ENCODE measurements around the gene KLHL29. TPM values are rescaled to one million over a fixed set of nuclear protein-coding genes. Genes with fewer than 3 reads are reported as not detected.
A peak's percentile ranks its signal among the peaks of the same experiment; 100 is the strongest.

The KLHL29 gene
- total RNA-seq, 2 donors from 2014 or later, result 2.9 to 4.6 TPM

GRCh38 chr2:23681356-23682140 lies 296.6 kb downstream of the KLHL29 start:
- no peak for ATAC-seq
- DNase-seq, result no peak
- intact Hi-C loops (cut with DNase I, micrococcal nuclease), result no loop called here

DNA sequence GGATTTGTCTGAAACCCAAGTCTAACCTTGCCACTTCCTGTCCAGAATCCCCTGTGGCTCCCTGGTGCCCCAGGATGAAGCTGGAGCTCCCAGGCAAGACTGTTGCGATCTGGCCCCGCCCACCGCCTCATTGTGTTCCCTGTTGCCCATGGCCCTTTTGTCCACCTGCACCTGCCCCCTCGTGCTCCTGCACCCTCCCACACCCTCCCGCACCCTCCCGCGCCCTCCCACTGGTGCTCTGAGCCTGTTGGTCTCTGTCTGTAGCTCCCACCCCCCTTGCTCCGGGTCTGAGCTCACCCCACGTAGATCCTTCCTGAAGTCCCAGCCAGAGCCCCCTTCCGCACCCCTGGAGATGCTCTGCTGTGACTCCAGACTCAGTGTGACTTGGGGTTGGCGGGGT lies 297.5 kb downstream of the KLHL29 start:
- intact Hi-C loops (cut with DNase I, micrococcal nuclease), result no loop called here
- ATAC-seq (no peak), DNase-seq (no peak)

DNA sequence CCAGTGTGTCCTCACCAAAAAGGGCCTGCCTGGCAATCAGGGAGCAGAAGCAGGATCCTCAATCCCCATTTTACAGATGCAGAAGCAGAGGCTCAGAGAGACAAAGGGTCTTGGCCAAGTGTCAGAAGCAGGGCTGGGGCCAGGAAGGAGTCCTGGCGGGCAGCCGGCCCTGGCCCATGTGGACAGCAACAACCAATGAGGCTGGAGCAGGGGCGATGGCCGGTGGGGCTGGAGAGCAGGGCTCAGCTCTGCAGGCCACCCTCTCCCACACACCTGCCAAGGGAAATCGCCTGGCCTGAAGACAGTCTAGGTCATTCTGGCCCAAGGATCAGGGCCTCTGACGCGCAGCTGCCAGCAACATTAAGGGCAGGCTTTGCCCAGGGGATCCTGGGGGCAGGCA lies 298.0 kb downstream of the KLHL29 start:
- DNase-seq, result no peak
- intact Hi-C loops (cut with DNase I, micrococcal nuclease), result no loop called here
- ATAC-seq, result no peak

- ATAC-seq (no peak), DNase-seq (no peak)
- intact Hi-C loops (cut with DNase I, micrococcal nuclease), result no loop called here
Measured at GRCh38 chr2:23684395-23685176, 299.6 kb downstream of the KLHL29 start.

DNA sequence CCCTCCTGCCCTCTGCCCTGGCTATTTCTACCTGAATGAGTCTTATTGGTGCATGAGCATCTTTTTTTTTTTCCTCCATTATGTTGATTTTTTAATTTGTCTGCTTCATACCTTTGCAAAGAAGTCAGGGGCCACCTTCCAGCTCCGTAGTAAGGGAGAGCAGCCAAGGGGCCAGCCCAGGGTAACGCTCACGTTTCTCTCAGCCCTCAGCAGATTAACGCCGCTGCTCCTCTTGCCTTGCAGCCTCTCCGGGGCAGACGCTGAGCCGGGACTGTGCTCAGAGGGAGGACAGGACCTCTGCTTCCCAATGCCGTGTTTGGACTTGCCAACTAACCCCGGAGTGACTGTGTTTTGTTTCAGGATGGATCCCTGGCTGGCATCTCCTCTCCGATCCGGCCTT lies 300.2 kb downstream of the KLHL29 start:
- ATAC-seq, result no peak
- no peak for DNase-seq
- intact Hi-C loops (cut with DNase I, micrococcal nuclease), result no loop called here

DNA sequence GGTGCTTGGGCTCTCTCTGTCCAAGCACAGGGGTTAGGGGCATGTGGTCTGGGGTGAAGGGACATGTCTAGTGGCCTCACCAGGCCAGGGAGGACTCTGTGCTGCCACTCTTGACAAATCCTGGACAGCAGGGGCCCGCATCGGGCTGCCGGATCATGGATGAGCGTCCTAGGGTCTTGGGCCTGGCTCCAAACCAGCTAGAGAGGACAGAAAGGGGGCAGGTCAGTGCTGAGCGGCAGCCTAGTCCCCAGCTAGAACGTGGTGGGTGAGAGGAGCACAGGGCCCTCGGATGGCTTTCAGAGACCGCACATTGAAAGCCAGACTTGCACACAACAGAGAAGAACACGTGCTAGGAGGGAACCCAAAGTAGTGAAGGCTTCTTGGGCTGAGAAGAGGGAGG lies 300.7 kb downstream of the KLHL29 start:
- intact Hi-C loops (cut with DNase I, micrococcal nuclease), result no loop called here
- DNase-seq (no peak), ATAC-seq (no peak)

DNA sequence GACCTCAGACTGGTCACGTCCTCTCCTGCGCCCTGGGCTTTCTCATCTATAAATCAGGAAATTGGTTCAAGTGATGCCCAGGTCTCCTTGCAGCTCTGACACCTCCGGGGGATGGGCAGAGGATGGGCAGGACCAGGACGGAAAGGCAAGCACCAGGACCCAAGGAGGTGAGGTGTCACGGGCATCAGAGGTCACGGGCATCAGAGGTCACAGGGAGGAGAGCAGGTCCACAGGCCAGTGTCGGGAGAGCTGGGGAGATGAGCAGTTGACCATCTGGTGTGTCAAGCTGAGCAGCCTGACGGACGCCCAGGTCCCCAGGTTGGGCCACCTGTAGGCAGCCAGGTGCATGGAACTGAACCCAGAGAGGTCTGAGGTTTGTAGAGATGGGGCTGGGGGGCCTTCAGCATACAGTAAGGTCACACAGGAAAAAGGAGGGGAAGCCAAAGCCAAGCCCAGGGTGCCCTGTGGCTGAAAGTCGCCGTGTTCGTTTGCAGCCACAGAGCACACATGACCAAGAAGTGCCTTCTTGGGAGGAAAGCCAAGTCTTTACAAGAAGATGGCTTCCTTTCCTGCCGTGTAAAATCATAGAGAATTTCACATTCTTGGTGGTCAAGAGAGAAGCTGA lies 301.5 kb downstream of the KLHL29 start:
- ATAC-seq (no peak), DNase-seq (no peak)
- intact Hi-C loops (cut with DNase I, micrococcal nuclease), result no loop called here

GRCh38 chr2:23687214-23687613 lies 302.2 kb downstream of the KLHL29 start:
- DNase-seq, result no peak
- no peak for ATAC-seq
- intact Hi-C loops (cut with DNase I, micrococcal nuclease), result no loop called here

GRCh38 chr2:23687713-23688112 lies 302.7 kb downstream of the KLHL29 start:
- ATAC-seq, result no peak
- DNase-seq, result no peak
- intact Hi-C loops (cut with DNase I, micrococcal nuclease), result no loop called here

GRCh38 chr2:23688486-23689130 lies 303.6 kb downstream of the KLHL29 start:
- intact Hi-C loops (cut with DNase I, micrococcal nuclease), result no loop called here

GRCh38 chr2:23689131-23689700 lies 304.2 kb downstream of the KLHL29 start:
- intact Hi-C loops (cut with DNase I, micrococcal nuclease), result no loop called here
- ATAC-seq (no peak), DNase-seq (no peak)

More at GRCh38 chr2:23688486-23689130, 303.6 kb downstream of the KLHL29 start:
- DNase-seq (no peak), ATAC-seq (no peak)

DNA sequence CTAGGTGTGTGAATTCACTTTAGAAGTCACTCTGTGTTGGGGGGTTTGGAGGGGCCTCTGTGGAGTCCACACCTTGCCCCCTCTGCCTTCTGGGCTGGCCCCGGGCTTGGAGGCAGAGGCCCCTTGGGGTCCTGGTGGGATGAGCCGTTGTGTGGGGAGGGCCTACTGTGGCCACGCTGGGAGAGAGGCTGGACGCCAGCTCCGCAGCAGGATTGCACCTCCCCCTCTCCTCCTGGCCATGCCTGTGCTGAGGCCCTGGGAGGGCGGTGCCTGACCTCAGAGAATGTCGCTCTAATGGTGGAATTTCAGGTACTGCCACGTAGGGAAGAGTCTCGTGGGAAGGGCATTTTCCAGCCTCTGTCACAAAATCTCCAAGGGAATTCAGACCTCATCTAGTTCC lies 304.9 kb downstream of the KLHL29 start:
- intact Hi-C loops (cut with DNase I, micrococcal nuclease), result no loop called here
- ATAC-seq, result no peak
- DNase-seq, result no peak

- intact Hi-C loops (cut with DNase I, micrococcal nuclease), result no loop called here
- no peak for ATAC-seq
- no peak for DNase-seq
Measured at GRCh38 chr2:23690421-23691105, 305.6 kb downstream of the KLHL29 start.

- ATAC-seq (no peak), DNase-seq (no peak)
- intact Hi-C loops (cut with DNase I, micrococcal nuclease), result no loop called here
Measured at GRCh38 chr2:23691106-23691470, 306.1 kb downstream of the KLHL29 start.

GRCh38 chr2:23691565-23691964 lies 306.6 kb downstream of the KLHL29 start:
- intact Hi-C loops (cut with DNase I, micrococcal nuclease), result no loop called here
- DNase-seq (no peak), ATAC-seq (no peak)

DNA sequence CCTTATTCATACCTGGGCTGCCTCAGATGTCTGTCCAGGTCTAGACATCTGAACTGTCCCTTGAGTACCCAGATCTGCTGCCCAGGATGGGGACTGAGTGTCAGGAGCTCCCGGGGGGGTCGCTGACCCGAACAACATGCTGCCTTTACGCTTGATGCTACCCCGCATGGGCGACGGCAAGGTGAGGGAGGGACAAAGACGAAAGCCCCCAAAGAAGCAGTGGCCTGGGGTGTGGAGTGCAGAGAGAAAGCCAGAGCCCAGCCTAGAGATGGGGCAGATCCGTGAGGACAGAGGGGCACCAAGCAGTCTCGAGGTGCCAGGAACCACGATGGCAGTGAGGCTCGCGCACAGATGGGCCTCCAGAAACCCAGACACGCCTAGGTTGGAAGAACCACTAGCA lies 307.3 kb downstream of the KLHL29 start:
- intact Hi-C loops (cut with DNase I, micrococcal nuclease), result no loop called here
- no peak for ATAC-seq
- DNase-seq, result no peak

GRCh38 chr2:23692851-23693605 lies 308.0 kb downstream of the KLHL29 start:
- ATAC-seq (no peak), DNase-seq (no peak)

GRCh38 chr2:23693606-23693951 lies 308.6 kb downstream of the KLHL29 start:
- intact Hi-C loops (cut with DNase I, micrococcal nuclease), result no loop called here
- peak in 1 of 2 donors; percentile 2 for DNase-seq
- no peak for ATAC-seq

More at GRCh38 chr2:23692851-23693605, 308.0 kb downstream of the KLHL29 start:
- intact Hi-C loops (cut with DNase I, micrococcal nuclease), result no loop called here

Measured in left colon (tissue), 2 donors.